ENCODE data around the gene LRRC8B. TPM values are rescaled to one million over a fixed set of nuclear protein-coding genes. Genes with fewer than 3 reads are reported as not detected.
"Not testable (repeated sequence)": the region's sequence is repeated elsewhere in the genome, so short reads cannot be mapped to it uniquely, and the experiment has no call there.

Gene LRRC8B
- total RNA-seq, 1 donor from 2014 or later: 2.1 TPM

GRCh38 chr1:89523572-89524368, 859 bp upstream of the LRRC8B start:
- peak in 1 of 2 donors; percentile 27 for DNase-seq (ENCODE audit: low read depth in 2 of 2)

GRCh38 chr1:89525169-89525855, 683 bp downstream of the LRRC8B start:
- DNase-seq (ENCODE audit: low read depth in 2 of 2): peak; percentile 7 to 15

DNA sequence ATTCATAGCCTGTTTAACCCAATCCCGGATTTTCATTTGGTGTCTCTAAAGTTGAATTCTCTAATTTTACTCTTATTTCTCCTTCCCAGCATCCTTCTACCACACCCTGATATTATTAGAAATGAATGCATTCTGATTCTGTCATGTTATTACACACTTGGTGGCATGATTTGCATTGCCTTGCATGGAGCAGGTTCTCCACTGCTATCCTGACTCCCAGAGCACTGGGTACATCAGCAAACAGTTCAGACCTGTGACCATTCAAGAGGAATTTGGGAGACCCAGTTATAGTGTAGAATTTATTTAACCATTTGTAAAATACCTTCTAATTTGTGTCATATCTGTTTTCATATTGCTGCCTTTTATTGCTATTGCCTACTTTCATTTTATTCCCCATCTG, 2.6 kb downstream of the LRRC8B start:
- no peak for DNase-seq (ENCODE audit: low read depth in 2 of 2)

- no peak for DNase-seq (ENCODE audit: low read depth in 2 of 2)
Measured at GRCh38 chr1:89527750-89528381, 3.2 kb downstream of the LRRC8B start.

- DNase-seq (ENCODE audit: low read depth in 2 of 2): no peak
Measured at GRCh38 chr1:89528382-89528780, 3.8 kb downstream of the LRRC8B start.

- no peak for DNase-seq (ENCODE audit: low read depth in 2 of 2)
Measured at GRCh38 chr1:89529196-89529595, 4.6 kb downstream of the LRRC8B start.

DNA sequence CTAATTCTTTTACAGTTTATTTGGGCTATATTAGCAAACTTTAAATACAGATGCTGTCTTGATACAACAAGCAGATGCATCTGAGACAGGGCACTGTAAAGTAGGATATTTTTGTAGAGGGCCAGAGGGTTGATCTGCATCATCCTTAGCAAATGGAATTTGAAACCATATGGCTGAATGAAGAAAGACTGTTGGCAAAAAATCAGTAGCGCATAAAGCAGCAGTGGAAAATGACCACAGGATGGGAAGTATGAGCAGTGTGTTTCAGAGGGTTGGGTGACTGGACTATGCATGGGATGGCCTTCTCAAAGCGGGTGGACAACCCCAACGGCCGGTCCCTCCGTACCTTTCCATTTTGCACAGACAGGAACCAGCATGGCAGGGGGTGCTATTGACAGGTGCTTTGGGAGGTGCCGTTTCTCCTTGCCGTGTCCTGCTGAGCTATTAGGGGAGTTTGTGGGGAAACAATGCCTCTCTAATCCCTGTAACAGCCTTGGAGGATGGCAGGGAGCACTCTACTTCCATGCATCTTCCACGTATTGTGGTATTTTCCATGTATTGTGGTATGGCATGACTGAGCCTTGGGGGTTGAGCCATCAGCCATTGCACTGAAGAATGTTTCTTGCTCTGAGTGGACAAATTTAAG, 5.9 kb downstream of the LRRC8B start:
- DNase-seq (ENCODE audit: low read depth in 2 of 2): no peak

- no peak for DNase-seq (ENCODE audit: low read depth in 2 of 2)
Measured at GRCh38 chr1:89531480-89532139, 7.0 kb downstream of the LRRC8B start.

DNA sequence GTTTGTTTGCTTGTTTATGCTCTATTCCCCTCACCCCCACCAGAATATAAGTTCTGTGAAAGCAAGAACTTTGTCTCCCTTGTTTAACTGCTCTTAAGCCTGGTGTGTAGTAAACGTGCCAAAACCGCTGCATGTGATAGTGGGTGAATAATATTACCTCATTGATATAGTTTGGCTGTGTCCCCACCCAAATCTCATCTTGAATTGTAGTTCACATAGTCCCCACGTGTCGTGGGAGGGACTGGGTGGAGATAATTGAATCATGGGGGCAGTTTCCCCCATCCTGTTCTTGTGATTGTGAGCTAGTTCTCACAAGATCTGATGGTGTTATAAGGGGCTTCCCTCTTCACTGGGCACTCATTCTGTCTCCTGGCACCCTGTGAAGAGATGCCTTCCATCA, 7.6 kb downstream of the LRRC8B start:
- DNase-seq (ENCODE audit: low read depth in 2 of 2): no peak

DNA sequence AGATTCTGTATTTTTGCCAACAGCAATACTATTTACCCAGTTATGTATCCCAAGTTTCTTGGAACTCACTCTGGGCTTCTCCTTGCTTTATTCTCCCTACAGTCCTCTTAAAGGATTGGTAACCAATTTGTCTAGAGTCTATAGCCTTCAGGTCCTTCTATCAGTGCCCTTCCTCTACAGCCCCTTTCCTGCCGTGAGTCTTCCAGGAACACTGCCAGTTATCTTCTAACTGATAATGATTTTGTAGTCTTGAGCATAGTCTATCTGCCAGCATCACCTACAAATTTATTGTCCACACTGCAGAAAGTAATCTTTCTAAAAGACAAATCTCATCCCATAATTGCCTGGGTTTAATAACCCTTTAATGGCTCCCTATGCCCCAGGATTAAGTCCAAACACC, 8.2 kb downstream of the LRRC8B start:
- DNase-seq (ENCODE audit: low read depth in 2 of 2): no peak

DNA sequence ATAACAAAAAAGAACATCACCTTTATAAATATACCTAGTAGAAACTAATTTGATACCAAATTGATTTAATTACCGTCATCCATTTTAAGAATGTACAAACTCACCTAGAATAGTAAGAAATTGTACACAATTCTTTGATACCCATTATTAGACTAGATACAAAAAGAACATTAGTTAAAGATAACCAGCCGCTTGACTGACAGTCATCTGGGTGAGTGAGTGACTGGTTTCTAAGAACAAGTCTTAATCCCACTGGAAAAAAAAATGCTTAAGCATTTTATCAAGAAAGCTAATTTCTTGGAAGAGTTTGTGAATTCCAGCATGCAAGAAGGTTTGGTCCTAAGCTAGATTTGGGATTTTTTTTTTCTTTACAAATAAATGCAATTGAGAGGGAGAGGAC, 10.9 kb downstream of the LRRC8B start:
- no peak for DNase-seq (ENCODE audit: low read depth in 2 of 2)

GRCh38 chr1:89536555-89537341, 12.1 kb downstream of the LRRC8B start:
- DNase-seq (ENCODE audit: low read depth in 2 of 2): no peak

DNA sequence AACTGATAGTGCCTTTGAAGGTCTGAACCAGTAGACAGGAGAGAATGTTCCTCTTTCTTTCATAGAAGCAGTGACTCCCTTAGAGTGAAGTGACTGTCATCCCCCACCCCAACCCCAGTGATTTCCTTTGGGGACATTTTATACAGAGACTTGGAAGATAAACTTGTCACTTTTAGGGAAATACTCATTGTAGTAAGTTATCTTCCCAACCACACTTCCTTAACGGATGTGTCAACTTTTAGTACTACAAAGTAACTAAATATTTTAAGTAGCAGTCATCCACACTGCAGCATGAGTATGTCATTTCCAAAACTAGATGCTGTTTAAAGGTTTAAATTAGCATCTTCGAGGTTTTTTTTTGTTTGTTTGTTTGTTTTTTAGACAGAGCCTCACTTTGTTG, 13.7 kb downstream of the LRRC8B start:
- peak in 1 of 2 donors; percentile 29 for DNase-seq (ENCODE audit: low read depth in 2 of 2)

- no peak for DNase-seq (ENCODE audit: low read depth in 2 of 2)
Measured at GRCh38 chr1:89539128-89539527, 14.5 kb downstream of the LRRC8B start.

- DNase-seq (ENCODE audit: low read depth in 2 of 2): no peak
Measured at GRCh38 chr1:89540406-89540970, 15.9 kb downstream of the LRRC8B start.

GRCh38 chr1:89542345-89542744, 17.7 kb downstream of the LRRC8B start:
- no peak for DNase-seq (ENCODE audit: low read depth in 2 of 2)

DNA sequence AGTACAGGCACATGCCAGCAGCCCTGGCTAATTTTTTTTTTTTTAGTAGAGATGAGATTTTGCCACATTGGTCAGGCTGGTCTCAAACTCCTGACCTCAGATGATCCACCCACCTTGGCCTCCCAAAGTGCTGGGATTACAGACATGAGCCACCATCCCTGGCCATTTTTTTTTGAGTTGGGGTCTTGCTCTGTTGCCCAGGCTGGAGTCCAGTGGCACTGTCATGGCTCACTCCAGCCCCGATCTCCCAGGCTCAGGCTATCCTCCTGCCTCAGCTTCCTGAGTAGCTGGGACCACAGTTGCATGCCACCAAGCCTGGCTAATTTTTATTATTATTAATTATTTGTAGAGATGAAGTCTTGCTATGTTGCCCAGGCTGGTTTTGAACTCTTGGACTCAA, 19.0 kb downstream of the LRRC8B start:
- not testable (repeated sequence) for DNase-seq (ENCODE audit: low read depth in 2 of 2)

DNA sequence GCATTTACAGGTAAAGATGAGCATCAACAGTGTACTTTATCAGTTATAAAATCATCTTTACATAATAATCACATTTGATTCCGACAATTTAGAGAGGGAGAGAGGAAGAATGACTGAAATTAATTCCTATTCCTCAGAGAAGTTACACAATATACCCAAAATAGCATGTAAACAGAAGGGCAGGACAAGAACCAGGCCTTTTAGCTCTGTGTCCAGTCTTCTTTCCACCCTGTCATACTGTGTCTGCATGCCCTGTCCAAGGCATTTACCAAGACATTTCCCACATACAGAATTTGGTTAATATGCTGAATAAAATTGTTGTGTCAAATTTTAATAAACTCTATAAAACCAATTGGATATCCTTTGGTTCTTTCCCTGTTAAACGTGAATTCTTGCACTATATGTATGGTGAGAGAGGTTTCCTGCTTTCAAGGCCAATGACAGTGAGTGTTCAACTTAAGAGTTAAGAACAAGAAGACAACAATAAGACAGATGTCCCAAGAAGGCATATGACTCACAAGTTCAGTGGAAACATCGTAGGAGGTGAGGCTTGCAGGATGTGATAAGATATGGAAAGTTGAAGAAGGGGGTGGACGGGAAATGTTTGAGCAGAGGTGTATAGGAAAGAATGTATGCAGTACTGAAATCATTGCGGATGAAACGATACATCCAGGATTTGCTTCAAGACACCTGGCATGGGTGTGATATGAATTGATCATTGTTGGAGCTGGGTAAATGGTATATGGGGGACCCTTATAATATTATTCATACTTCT, 20.8 kb downstream of the LRRC8B start:
- DNase-seq (ENCODE audit: low read depth in 2 of 2): peak in 1 of 2 donors; percentile 90

DNA sequence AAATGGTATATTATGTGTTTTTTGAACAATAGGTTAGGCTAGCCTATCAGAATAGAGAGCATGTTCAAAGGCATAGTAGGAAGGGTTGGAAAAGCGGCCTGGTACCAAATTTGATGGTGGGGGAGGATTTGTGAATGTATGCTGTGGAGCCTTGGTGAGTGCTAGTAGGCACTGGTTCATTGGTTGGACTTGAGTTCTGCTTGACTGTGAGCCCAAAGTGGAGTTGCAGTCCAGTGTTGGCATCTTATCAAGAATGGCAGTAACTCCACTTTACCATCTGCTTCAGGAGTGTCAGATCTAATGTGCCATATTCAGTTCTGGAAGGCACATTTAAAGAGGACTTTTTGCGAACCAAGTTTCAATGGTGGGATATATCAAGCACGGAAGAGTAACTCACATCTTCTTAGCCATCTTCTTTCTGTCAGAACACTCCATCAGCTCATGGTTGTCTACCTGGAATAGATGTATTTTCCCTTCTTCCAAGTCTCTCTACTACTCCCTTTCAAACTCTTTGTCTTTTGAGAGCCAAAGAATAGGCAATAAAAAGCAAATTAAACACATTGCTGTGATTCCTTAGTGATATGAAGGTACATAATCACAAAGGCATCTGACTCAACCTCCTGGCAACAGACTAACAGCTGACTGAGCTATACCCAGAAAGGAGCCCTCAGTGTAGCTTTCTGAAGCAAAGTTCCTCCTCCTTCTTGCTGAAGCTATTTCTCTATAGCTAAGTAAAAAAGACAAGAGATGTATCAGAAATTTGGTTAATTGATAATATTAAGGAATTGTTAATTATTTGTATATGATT, 21.7 kb downstream of the LRRC8B start:
- DNase-seq (ENCODE audit: low read depth in 2 of 2): peak in 1 of 2 donors; percentile 73
